Measurements from ENCODE around the gene KDM7A. TPM values are rescaled to one million over a fixed set of nuclear protein-coding genes. Genes with fewer than 3 reads are reported as not detected.

The KDM7A gene
- total RNA-seq, 4 donors from 2014 or later, result 11.1 to 29.8 (median 20.7) TPM

GRCh38 chr7:140085447-140085846, 91.3 kb downstream of the KDM7A start:
- no peak overlapping the region for H3K4me3 ChIP-seq (replicated peaks in 1 of 3)
- peaks cover 0 to 7% of the 10 kb centered on the region in 2 donors for H3K36me3 ChIP-seq
- 88 to 90% methylated on average over 2 of the region's 2 CpGs for WGBS, 2 donors
- H3K27ac ChIP-seq, result no peak overlapping the region
- no peaks in the 10 kb centered on the region for H3K27me3 ChIP-seq
- TF ChIP-seq POLR2A (IDR thresholded peaks at IDR 0.05) (no peak), CTCF (IDR thresholded peaks at IDR 0.05) (no peak)
- intact Hi-C loops (cut with DNase I), result no loop called here
- H3K9me3 ChIP-seq, result no peaks in the 10 kb centered on the region
- H3K4me1 ChIP-seq, result no peaks in the 10 kb centered on the region
- no peak for DNase-seq

- 61 to 70% methylated on average over 8 of the region's 8 CpGs for WGBS, 2 donors
- intact Hi-C loops (cut with DNase I), result no loop called here
- no peaks in the 10 kb centered on the region for H3K27me3 ChIP-seq
- no peaks in the 10 kb centered on the region for H3K4me1 ChIP-seq
- no peaks in the 10 kb centered on the region for H3K9me3 ChIP-seq
- no peak overlapping the region for H3K27ac ChIP-seq
- DNase-seq, result no peak
- H3K4me3 ChIP-seq (replicated peaks in 1 of 3), result no peak overlapping the region
- peaks cover 0 to 2% of the 10 kb centered on the region in 2 donors for H3K36me3 ChIP-seq
- no peak for TF ChIP-seq CTCF (IDR thresholded peaks at IDR 0.05)
- TF ChIP-seq POLR2A (IDR thresholded peaks at IDR 0.05), result no peak
Observed at GRCh38 chr7:140084972-140085371, 91.8 kb downstream of the KDM7A start.

GRCh38 chr7:140084142-140084655, 92.6 kb downstream of the KDM7A start:
- H3K27ac ChIP-seq, result no peak overlapping the region
- H3K4me1 ChIP-seq, result no peaks in the 10 kb centered on the region
- H3K36me3 ChIP-seq, result no peaks in the 10 kb centered on the region
- intact Hi-C loops (cut with DNase I), result no loop called here
- TF ChIP-seq CTCF (IDR thresholded peaks at IDR 0.05) (no peak), POLR2A (IDR thresholded peaks at IDR 0.05) (no peak)
- WGBS, 2 donors, result 90 to 93% methylated on average over 4 of the region's 4 CpGs
- H3K4me3 ChIP-seq (replicated peaks in 1 of 3), result no peak overlapping the region
- no peaks in the 10 kb centered on the region for H3K9me3 ChIP-seq
- no peak for DNase-seq
- no peaks in the 10 kb centered on the region for H3K27me3 ChIP-seq

GRCh38 chr7:140082770-140083169, 94.0 kb downstream of the KDM7A start:
- WGBS, 2 donors, result 84 to 86% methylated on average over 7 of the region's 7 CpGs
- H3K4me1 ChIP-seq, result no peaks in the 10 kb centered on the region
- no peak for DNase-seq
- H3K27me3 ChIP-seq, result no peaks in the 10 kb centered on the region
- no peaks in the 10 kb centered on the region for H3K9me3 ChIP-seq
- no peaks in the 10 kb centered on the region for H3K36me3 ChIP-seq
- H3K4me3 ChIP-seq (replicated peaks in 1 of 3), result no peak overlapping the region
- intact Hi-C loops (cut with DNase I), result no loop called here
- no peak for TF ChIP-seq CTCF (IDR thresholded peaks at IDR 0.05)
- TF ChIP-seq POLR2A (IDR thresholded peaks at IDR 0.05), result no peak
- H3K27ac ChIP-seq, result no peak overlapping the region

GRCh38 chr7:140081774-140082425, 94.9 kb downstream of the KDM7A start:
- 90 to 92% methylated on average over 11 of the region's 11 CpGs for WGBS, 2 donors
- intact Hi-C loops (cut with DNase I), result no loop called here
- DNase-seq, result no peak

More at GRCh38 chr7:140081774-140082425, 94.9 kb downstream of the KDM7A start:
- Histone ChIP-seq H3K4me3 (replicated peaks in 1 of 3) (no peak overlapping the region), H3K27ac (no peak overlapping the region), H3K4me1 (no peaks in the 10 kb centered on the region), H3K36me3 (no peaks in the 10 kb centered on the region), H3K9me3 (no peaks in the 10 kb centered on the region), H3K27me3 (no peaks in the 10 kb centered on the region)
- no peak for TF ChIP-seq CTCF (IDR thresholded peaks at IDR 0.05)
- no peak for TF ChIP-seq POLR2A (IDR thresholded peaks at IDR 0.05)
